ENCODE data around the gene DENND6A. TPM values are rescaled to one million over a fixed set of nuclear protein-coding genes. Genes with fewer than 3 reads are reported as not detected.

The DENND6A gene, protein sequence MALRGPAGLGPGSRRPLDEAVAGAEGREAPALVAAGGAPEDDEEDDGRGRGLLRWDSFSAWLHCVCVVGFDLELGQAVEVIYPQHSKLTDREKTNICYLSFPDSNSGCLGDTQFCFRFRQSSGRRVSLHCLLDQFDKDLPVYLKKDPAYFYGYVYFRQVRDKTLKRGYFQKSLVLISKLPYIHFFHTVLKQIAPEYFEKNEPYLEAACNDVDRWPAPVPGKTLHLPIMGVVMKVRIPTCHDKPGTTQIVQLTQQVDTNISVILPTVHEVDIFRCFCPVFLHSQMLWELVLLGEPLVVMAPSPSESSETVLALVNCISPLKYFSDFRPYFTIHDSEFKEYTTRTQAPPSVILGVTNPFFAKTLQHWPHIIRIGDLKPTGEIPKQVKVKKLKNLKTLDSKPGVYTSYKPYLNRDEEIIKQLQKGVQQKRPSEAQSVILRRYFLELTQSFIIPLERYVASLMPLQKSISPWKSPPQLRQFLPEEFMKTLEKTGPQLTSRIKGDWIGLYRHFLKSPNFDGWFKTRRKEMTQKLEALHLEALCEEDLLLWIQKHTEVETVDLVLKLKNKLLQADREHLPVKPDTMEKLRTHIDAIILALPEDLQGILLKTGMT
- total RNA-seq (10 to 100 TPM; 40.1 to 43.7 TPM), polyA plus RNA-seq (10 to 100 TPM in 1 of 2 donors, 1 to 10 TPM in 1; 10.0 to 40.5 TPM)

DNA sequence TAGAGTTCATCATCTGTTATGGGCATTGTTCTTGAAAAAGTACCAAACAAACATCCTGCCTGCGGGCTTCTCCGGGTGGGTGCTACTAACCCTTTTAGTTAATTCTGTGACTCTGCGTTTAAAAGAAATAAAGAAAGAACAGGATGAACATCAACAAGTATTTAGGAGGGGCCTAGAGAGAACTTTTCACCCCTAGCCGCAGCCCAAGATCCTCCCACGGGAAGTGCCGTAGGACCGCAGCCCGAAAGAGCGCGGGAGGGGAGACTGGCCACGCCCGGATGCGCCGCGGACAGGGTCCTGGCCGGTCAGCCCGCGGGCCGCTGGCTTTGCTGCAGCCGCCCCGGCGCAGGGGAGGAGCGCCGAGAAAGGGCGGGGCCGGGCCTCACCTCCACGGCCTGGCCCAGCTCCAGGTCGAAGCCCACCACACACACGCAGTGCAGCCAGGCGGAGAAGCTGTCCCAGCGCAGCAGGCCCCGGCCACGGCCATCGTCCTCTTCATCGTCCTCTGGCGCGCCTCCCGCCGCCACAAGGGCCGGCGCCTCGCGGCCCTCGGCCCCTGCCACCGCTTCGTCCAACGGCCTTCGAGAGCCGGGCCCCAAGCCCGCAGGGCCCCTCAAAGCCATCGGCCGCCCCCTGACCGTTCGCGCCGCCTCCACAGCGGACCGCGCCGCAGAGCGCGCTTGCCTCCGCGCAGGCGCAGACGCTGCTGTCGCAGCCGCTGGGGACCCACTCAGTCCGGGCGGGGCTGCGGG, at the start of gene DENND6A:
TSS of gene DENND6A (minus strand) at position 682 of the 752 bp plus-strand sequence. CDS start at position 623, 59 bp downstream.
- POLR2A ChIA-PET (ENCODE audit: partially characterized antibody) = interaction anchor here (0.6 to 3.4 kb wide), 18 partner anchors 11 to 1010 kb away, joined by 3 to 40 read pairs (median 4); partner anchors contain the start of genes ARF4, HTD2, PDE12 and RPP14
- intact Hi-C loops (cut with micrococcal nuclease) = loop anchor here (1.0 to 10.0 kb wide), 7 partner anchors 14 to 888 kb away; partner anchors contain the start of genes APPL1, ARF4, ARHGEF3 and PDE12

DNA sequence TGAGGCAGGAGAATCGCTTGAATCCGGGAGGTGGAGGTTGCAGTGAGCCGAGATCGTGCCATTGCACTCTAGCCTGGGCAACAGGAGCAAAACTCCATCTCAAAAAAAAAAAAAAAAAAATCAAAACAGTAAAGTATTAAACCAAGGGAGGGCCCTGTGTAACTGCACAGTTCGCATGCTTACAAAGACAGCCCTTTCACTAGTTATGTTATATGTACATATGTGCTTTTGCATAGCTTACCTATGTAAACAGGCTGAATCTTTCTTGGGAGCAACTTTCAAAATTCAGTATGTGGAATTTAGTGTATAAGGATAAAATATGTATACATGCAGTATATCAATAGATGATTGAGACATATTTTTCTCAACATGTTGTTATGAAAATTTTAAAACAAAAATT, 47.1 kb upstream of the DENND6A start:
- H3K9me3 ChIP-seq (ENCODE audit: control insufficient read depth in 1 of 2, low read length in 2 of 2) = no peaks in the 10 kb centered on the region
- H3K27me3 ChIP-seq (ENCODE audit: insufficient read depth, low read length) = no peaks in the 10 kb centered on the region
- H3K36me3 Mint-ChIP-seq = no peaks in the 10 kb centered on the region
- intact Hi-C loops (cut with micrococcal nuclease) = no loop called here
- H3K9me3 Mint-ChIP-seq = no peaks in the 10 kb centered on the region
- DNase-seq = no peak
- H3K4me1 Mint-ChIP-seq = no peaks in the 10 kb centered on the region
- H3K4me1 ChIP-seq (ENCODE audit: insufficient read depth, low read length) = no peaks in the 10 kb centered on the region
- ChIA-PET POLR2A (ENCODE audit: partially characterized antibody) (no interaction called here), CTCF (ENCODE audit: partially characterized antibody) (no interaction called here)
- H3K36me3 ChIP-seq (ENCODE audit: insufficient read depth, low read length) = no peaks in the 10 kb centered on the region
- H3K4me3 Mint-ChIP-seq = no peak overlapping the region
- no peak overlapping the region for H3K4me3 ChIP-seq (ENCODE audit: low read length in 2 of 2)
- no peaks in the 10 kb centered on the region for H3K27me3 Mint-ChIP-seq
- H3K27ac Mint-ChIP-seq = no peak overlapping the region
- H3K27ac ChIP-seq (ENCODE audit: low read depth, low read length) = no peak overlapping the region

More for the DNA sequence above, at the start of gene DENND6A:
- Histone ChIP-seq H3K27me3 (ENCODE audit: insufficient read depth, low read length) (no peaks in the 10 kb centered on the region), H3K9me3 (ENCODE audit: control insufficient read depth in 1 of 2, low read length in 2 of 2) (no peaks in the 10 kb centered on the region), H3K4me1 (ENCODE audit: insufficient read depth, low read length) (peaks cover 48% of the 10 kb centered on the region), H3K27ac (ENCODE audit: low read depth, low read length) (peak within 1 kb of the TSS; percentile 84), H3K4me3 (ENCODE audit: low read length in 2 of 2) (peak within 1 kb of the TSS; percentile 15 to 95), H3K36me3 (ENCODE audit: insufficient read depth, low read length) (no peaks in the 10 kb centered on the region)
- Mint-ChIP-seq H3K36me3 (peaks cover 2 to 3% of the 10 kb centered on the region in 2 donors), H3K4me1 (peaks cover 16 to 44% (median 31%) of the 10 kb centered on the region in 4 donors), H3K27ac (peak within 1 kb of the TSS; percentile 79 to 97 (median 94)), H3K4me3 (peak within 1 kb of the TSS; percentile 82 to 97 (median 92)), H3K27me3 (no peaks in the 10 kb centered on the region), H3K9me3 (no peaks in the 10 kb centered on the region)
- DNase-seq = peak; percentile 87 to 96 (median 95)
- CTCF ChIA-PET (ENCODE audit: partially characterized antibody) = no interaction called here

DNA sequence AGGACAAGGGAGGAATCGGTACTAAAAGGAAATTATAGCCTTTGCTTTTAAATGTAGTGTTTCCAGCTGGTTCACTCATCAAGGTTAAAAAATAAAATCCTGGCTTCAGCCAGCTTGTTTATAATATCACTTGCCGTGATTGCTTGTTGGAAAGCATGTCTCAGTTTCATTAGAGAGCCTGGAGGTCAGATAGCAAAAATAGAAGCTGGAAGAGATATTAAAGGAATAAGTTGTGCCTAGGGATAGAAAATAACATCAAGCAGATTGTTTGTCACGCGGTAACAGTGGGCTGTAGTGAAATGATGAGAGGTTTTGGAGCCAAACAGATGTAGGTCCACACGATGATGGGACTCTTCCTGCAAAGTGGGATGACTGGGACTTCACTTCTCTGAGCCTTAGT, 45.5 kb upstream of the DENND6A start:
- no peaks in the 10 kb centered on the region for H3K36me3 Mint-ChIP-seq
- Histone ChIP-seq H3K27me3 (ENCODE audit: insufficient read depth, low read length) (no peaks in the 10 kb centered on the region), H3K36me3 (ENCODE audit: insufficient read depth, low read length) (no peaks in the 10 kb centered on the region), H3K4me1 (ENCODE audit: insufficient read depth, low read length) (no peaks in the 10 kb centered on the region), H3K4me3 (ENCODE audit: low read length in 2 of 2) (no peak overlapping the region), H3K9me3 (ENCODE audit: control insufficient read depth in 1 of 2, low read length in 2 of 2) (no peaks in the 10 kb centered on the region), H3K27ac (ENCODE audit: low read depth, low read length) (no peak overlapping the region)
- ChIA-PET POLR2A (ENCODE audit: partially characterized antibody) (no interaction called here), CTCF (ENCODE audit: partially characterized antibody) (no interaction called here)
- H3K27me3 Mint-ChIP-seq = no peaks in the 10 kb centered on the region
- DNase-seq = no peak
- intact Hi-C loops (cut with micrococcal nuclease) = no loop called here
- no peak overlapping the region for H3K4me3 Mint-ChIP-seq
- H3K4me1 Mint-ChIP-seq = no peaks in the 10 kb centered on the region
- no peaks in the 10 kb centered on the region for H3K9me3 Mint-ChIP-seq
- no peak overlapping the region for H3K27ac Mint-ChIP-seq

DNA sequence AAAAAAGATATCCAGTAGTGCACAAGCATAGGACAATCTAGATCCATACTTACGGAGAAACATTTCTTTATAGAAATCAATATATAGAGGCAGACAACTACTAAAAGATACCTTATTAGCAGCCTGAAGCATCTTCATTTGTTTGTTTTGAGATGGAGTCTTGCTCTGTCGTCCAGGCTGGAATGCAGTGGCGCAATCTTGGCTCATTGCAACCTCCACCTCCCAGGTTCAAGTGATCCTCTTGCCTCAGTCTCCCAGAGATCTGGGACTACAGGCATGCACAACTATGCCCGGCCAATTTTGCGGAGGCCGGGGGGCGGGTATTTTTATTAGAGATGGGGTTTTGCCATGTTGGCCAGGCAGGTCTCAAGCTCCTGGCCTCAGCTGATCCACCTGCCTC, 45.0 kb upstream of the DENND6A start:
- intact Hi-C loops (cut with micrococcal nuclease) = no loop called here
- Mint-ChIP-seq H3K27ac (no peak overlapping the region), H3K27me3 (no peaks in the 10 kb centered on the region), H3K9me3 (no peaks in the 10 kb centered on the region), H3K4me3 (no peak overlapping the region), H3K36me3 (no peaks in the 10 kb centered on the region), H3K4me1 (no peaks in the 10 kb centered on the region)
- DNase-seq = no peak
- CTCF ChIA-PET (ENCODE audit: partially characterized antibody) = no interaction called here
- Histone ChIP-seq H3K4me3 (ENCODE audit: low read length in 2 of 2) (no peak overlapping the region), H3K27ac (ENCODE audit: low read depth, low read length) (no peak overlapping the region), H3K36me3 (ENCODE audit: insufficient read depth, low read length) (no peaks in the 10 kb centered on the region), H3K9me3 (ENCODE audit: control insufficient read depth in 1 of 2, low read length in 2 of 2) (no peaks in the 10 kb centered on the region), H3K4me1 (ENCODE audit: insufficient read depth, low read length) (no peaks in the 10 kb centered on the region), H3K27me3 (ENCODE audit: insufficient read depth, low read length) (no peaks in the 10 kb centered on the region)
- POLR2A ChIA-PET (ENCODE audit: partially characterized antibody) = no interaction called here

DNA sequence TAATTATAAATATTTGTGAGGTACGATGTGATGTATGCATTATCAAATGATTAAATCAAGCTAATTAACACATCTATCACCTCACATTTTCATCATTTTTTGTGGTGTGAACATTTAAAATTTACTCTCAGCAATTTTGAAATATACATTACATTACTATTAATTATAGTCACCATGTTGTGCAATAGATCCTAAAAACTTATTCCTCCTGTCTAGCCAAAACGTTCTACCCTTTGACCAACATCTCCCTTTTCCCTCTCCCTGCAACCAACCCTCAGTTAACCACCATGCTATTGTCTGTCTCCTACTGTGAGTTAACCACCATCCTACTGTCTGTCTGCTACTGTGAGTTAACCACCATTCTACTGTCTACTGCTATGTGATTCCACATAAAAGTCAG, 42.5 kb upstream of the DENND6A start:
- no peak overlapping the region for H3K4me3 Mint-ChIP-seq
- peaks cover 0 to 2% of the 10 kb centered on the region in 2 donors for H3K27me3 Mint-ChIP-seq

DNA sequence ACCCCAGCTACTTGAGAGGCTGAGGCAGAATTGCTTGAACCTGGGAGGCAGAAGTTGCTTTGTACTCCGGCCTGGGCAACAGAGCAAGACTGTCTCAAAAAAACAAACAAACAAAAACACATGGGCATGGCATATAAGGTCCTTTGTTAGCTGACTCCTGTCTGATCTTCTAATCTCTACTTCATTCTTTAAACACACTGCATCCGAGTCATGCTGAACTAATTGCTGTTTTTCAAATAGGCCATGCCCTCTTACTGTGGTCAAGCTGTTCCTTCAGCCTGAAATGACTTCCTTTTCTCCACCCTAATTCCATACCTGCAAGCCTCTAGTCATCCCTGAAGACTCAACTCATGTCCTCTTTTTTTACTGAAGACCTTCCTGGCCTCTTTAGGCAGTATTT, 40.9 kb upstream of the DENND6A start:
- Histone ChIP-seq H3K9me3 (ENCODE audit: control insufficient read depth in 1 of 2, low read length in 2 of 2) (no peaks in the 10 kb centered on the region), H3K27ac (ENCODE audit: low read depth, low read length) (no peak overlapping the region), H3K4me3 (ENCODE audit: low read length in 2 of 2) (no peak overlapping the region), H3K36me3 (ENCODE audit: insufficient read depth, low read length) (no peaks in the 10 kb centered on the region), H3K27me3 (ENCODE audit: insufficient read depth, low read length) (no peaks in the 10 kb centered on the region), H3K4me1 (ENCODE audit: insufficient read depth, low read length) (no peaks in the 10 kb centered on the region)
- no peaks in the 10 kb centered on the region for H3K36me3 Mint-ChIP-seq
- no peak overlapping the region for H3K4me3 Mint-ChIP-seq
- no peak for DNase-seq
- ChIA-PET CTCF (ENCODE audit: partially characterized antibody) (no interaction called here), POLR2A (ENCODE audit: partially characterized antibody) (interaction anchor here (1.0 kb wide), 1 partner anchor 22 kb away, joined by 4 read pairs; the partner anchor contains the start of gene SLMAP)
- peaks cover 0 to 5% of the 10 kb centered on the region in 2 donors for H3K27me3 Mint-ChIP-seq
- no peaks in the 10 kb centered on the region for H3K4me1 Mint-ChIP-seq
- no peak overlapping the region for H3K27ac Mint-ChIP-seq
- intact Hi-C loops (cut with micrococcal nuclease) = no loop called here
- H3K9me3 Mint-ChIP-seq = no peaks in the 10 kb centered on the region

More for the DNA sequence above, 42.5 kb upstream of the DENND6A start:
- POLR2A ChIA-PET (ENCODE audit: partially characterized antibody) = no interaction called here
- Histone ChIP-seq H3K27me3 (ENCODE audit: insufficient read depth, low read length) (no peaks in the 10 kb centered on the region), H3K4me1 (ENCODE audit: insufficient read depth, low read length) (no peaks in the 10 kb centered on the region), H3K36me3 (ENCODE audit: insufficient read depth, low read length) (no peaks in the 10 kb centered on the region), H3K27ac (ENCODE audit: low read depth, low read length) (no peak overlapping the region), H3K4me3 (ENCODE audit: low read length in 2 of 2) (no peak overlapping the region), H3K9me3 (ENCODE audit: control insufficient read depth in 1 of 2, low read length in 2 of 2) (no peaks in the 10 kb centered on the region)
- Mint-ChIP-seq H3K9me3 (no peaks in the 10 kb centered on the region), H3K36me3 (no peaks in the 10 kb centered on the region), H3K27ac (no peak overlapping the region), H3K4me1 (no peaks in the 10 kb centered on the region)
- DNase-seq = no peak
- intact Hi-C loops (cut with micrococcal nuclease) = no loop called here
- CTCF ChIA-PET (ENCODE audit: partially characterized antibody) = no interaction called here

DNA sequence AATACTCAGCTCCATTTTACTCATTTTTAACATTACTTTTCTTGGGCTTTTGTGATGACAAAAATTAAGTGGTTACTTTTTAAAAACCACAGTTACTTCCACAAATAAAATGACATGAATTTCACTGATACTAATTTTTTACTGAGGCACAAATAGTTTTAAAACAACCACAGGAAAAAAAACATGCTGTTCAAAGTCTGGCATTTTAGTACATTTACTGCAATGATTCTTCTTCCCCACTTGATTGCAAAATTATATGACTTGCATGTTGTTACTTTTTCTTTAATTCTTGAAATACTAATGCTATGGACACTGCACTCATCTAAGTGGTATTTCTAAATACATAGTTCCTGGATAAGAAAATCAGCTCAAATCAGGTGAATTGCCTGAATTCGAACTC, 38.4 kb upstream of the DENND6A start:
- Histone ChIP-seq H3K27ac (ENCODE audit: low read depth, low read length) (no peak overlapping the region), H3K27me3 (ENCODE audit: insufficient read depth, low read length) (no peaks in the 10 kb centered on the region), H3K4me3 (ENCODE audit: low read length in 2 of 2) (no peak overlapping the region), H3K4me1 (ENCODE audit: insufficient read depth, low read length) (no peaks in the 10 kb centered on the region), H3K36me3 (ENCODE audit: insufficient read depth, low read length) (no peaks in the 10 kb centered on the region), H3K9me3 (ENCODE audit: control insufficient read depth in 1 of 2, low read length in 2 of 2) (no peaks in the 10 kb centered on the region)
- DNase-seq = no peak
- Mint-ChIP-seq H3K4me1 (no peaks in the 10 kb centered on the region), H3K27ac (no peak overlapping the region), H3K27me3 (peaks cover 0 to 5% of the 10 kb centered on the region in 2 donors), H3K4me3 (no peak overlapping the region), H3K36me3 (no peaks in the 10 kb centered on the region), H3K9me3 (no peaks in the 10 kb centered on the region)
- intact Hi-C loops (cut with micrococcal nuclease) = no loop called here
- POLR2A ChIA-PET (ENCODE audit: partially characterized antibody) = no interaction called here
- CTCF ChIA-PET (ENCODE audit: partially characterized antibody) = no interaction called here
